K562 (cell line): Measurements from ENCODE around the gene ASF1B. TPM values are rescaled to one million over a fixed set of nuclear protein-coding genes. Genes with fewer than 3 reads are reported as not detected.
A peak's percentile ranks its signal among the peaks of the same experiment; 100 is the strongest.

Source experiments
- ATAC-seq: fragments of 200-7000 bp; cut with Tn5 transposase; 3 replicates; pipeline ENCODE4 v1.9.1; 2020; ENCODE audit warnings: moderate library complexity
- BruUV-seq: library from RNA; stranded (reverse); fragments of 400-500 nt; replicated peaks from 2 replicates; lab custom pipeline; 2021; lab: Mats Ljungman, UMichigan
- CTCF ChIA-PET: fragments of 300-600 bp; formaldehyde crosslinking; extraction: SDS; loops from one replicate; lab custom pipeline; 2021; ENCODE audit warnings: low intra/inter-chr PET ratio; lab: Yijun Ruan, JAX
- POLR2A ChIA-PET: fragments of 300-600, 350-650 bp; sonication (Branson Sonifier 250); formaldehyde crosslinking; extraction: SDS; loops from one replicate; lab custom pipeline; 2021; ENCODE audit warnings: antibody characterized with exemption, inconsistent platforms; lab: Yijun Ruan, JAX
- DNase-seq, 4 experiments: peaks; one replicate each; pipeline versions ENCODE4 v3.0.0 to v3.0.0-alpha.2; 2011 to 2018; ENCODE audit warnings: low spot score in 3 of 4, mixed read lengths in 3 of 4; ENCODE audit errors: extremely low read depth in 1 of 4
- FAIRE-seq: peaks from 2 replicates; lab custom pipeline; 2011; peaks lifted over from hg19 to GRCh38; lab: Jason Lieb, UNC
- H2AFZ ChIP-seq: 2 replicates; pipeline ENCODE4 v1.6.0; 2011; ENCODE audit warnings: low read depth, low read length, control low read depth, inconsistent platforms
- H3K27ac ChIP-seq: fragments of 200-600 bp; 3 replicates; pipeline ENCODE4 v1.8.0; 2011; ENCODE audit warnings: low read depth, mild to moderate bottlenecking, control low read depth, inconsistent platforms, low read length, moderate library complexity, mixed read lengths; ENCODE audit errors: extremely low read depth
- H3K27me3 ChIP-seq, 2 experiments: fragments of 300-600 bp in 1 of 2; 2 replicates in 1 of 2; 3 replicates in 1 of 2; pipeline versions ENCODE4 v1.6.0 to v1.8.0; 2011; ENCODE audit warnings: inconsistent platforms in 2 of 2, low read length in 2 of 2, mild to moderate bottlenecking in 1 of 2, mixed read lengths in 1 of 2, moderate library complexity in 1 of 2; ENCODE audit not compliant: control insufficient read depth in 2 of 2, insufficient read depth in 2 of 2
- H3K36me3 ChIP-seq: fragments of 300-600 bp; 3 replicates; pipeline ENCODE4 v1.8.0; 2011; ENCODE audit warnings: mild to moderate bottlenecking, low read length, inconsistent platforms; ENCODE audit not compliant: control insufficient read depth, insufficient read depth
- H3K4me1 ChIP-seq, 2 experiments: fragments of 200-600 bp in 1 of 2; replicated peaks in 1 of 2; 2 replicates in 1 of 2; 3 replicates in 1 of 2; pipeline versions ENCODE4 v1.5.1 to v1.8.0; 2011; ENCODE audit warnings: inconsistent platforms in 2 of 2, low read length in 2 of 2, mild to moderate bottlenecking in 1 of 2, mixed read lengths in 1 of 2, moderate library complexity in 1 of 2; ENCODE audit not compliant: control insufficient read depth in 2 of 2, insufficient read depth in 2 of 2
- H3K4me2 ChIP-seq: 2 replicates; pipeline ENCODE4 v1.6.1; 2011; ENCODE audit warnings: low read length, control low read depth, inconsistent platforms, mixed read lengths; ENCODE audit not compliant: insufficient read depth
- H3K4me3 ChIP-seq: fragments of 200-600 bp; sonication (generic), shearing (Covaris generic); 2 replicates; pipeline ENCODE4 v1.5.1; 2016; ENCODE audit warnings: control low read depth, inconsistent platforms
- H3K79me2 ChIP-seq: fragments of 200-600 bp; 3 replicates; pipeline ENCODE4 v1.8.0; 2011; ENCODE audit warnings: low read length, inconsistent platforms; ENCODE audit not compliant: control insufficient read depth, insufficient read depth
- H3K9ac ChIP-seq, 2 experiments: 2 replicates each; pipeline versions ENCODE4 v1.6.0 to v1.6.1; 2011; ENCODE audit warnings: low read depth in 2 of 2, low read length in 2 of 2, control low read depth in 1 of 2, inconsistent platforms in 1 of 2, mild to moderate bottlenecking in 1 of 2, mixed read lengths in 1 of 2; ENCODE audit not compliant: insufficient read depth in 1 of 2
- H3K9me1 ChIP-seq: one replicate; pipeline ENCODE4 v1.6.0; 2011; ENCODE audit warnings: inconsistent platforms, mild to moderate bottlenecking, low read length, moderate library complexity; ENCODE audit not compliant: control insufficient read depth, insufficient read depth
- H3K9me3 ChIP-seq: replicated peaks from 2 replicates; pipeline ENCODE4 v1.5.1; 2011; ENCODE audit warnings: low read depth, low read length, inconsistent platforms; ENCODE audit not compliant: control insufficient read depth, insufficient read depth
- H4K20me1 ChIP-seq: replicated peaks from 2 replicates; pipeline ENCODE4 v1.6.1; 2011; ENCODE audit warnings: low read length, inconsistent platforms, mixed read lengths; ENCODE audit not compliant: control insufficient read depth, insufficient read depth
- GABPA ChIP-seq: fragments of 200-800 bp; sonication (Bioruptor generic); conservative IDR thresholded peaks from 2 replicates; pipeline ENCODE4 v1.6.1; 2016; ENCODE audit warnings: low read depth, missing genetic modification characterization, missing compliant biosample characterization
- GATAD2B ChIP-seq: fragments of 450-650 bp; IDR thresholded peaks from 2 replicates; pipeline ENCODE4 v1.6.1; 2017; ENCODE audit warnings: mild to moderate bottlenecking, borderline replicate concordance
- GTF2A2 ChIP-seq: IDR thresholded peaks from 2 replicates; pipeline ENCODE4 v1.6.1; 2016; ENCODE audit warnings: mild to moderate bottlenecking, missing genetic modification characterization, missing compliant biosample characterization
- MED1 ChIP-seq: sonication (generic); formaldehyde crosslinking; IDR thresholded peaks from 2 replicates; pipeline ENCODE4 v1.8.1; 2023; ENCODE audit warnings: missing genetic modification reagents, borderline replicate concordance
- SMAD1 ChIP-seq: fragments of 150-350 bp; IDR thresholded peaks from 2 replicates; pipeline ENCODE4 v1.6.1; 2014; ENCODE audit warnings: low read length, low read depth; ENCODE audit not compliant: partially characterized antibody
- SMAD4 ChIP-seq: fragments of 250-450 bp; sonication (Bioruptor Pico); conservative IDR thresholded peaks from 2 replicates; pipeline ENCODE4 v1.8.0; 2021; ENCODE audit warnings: inconsistent platforms, mild to moderate bottlenecking, moderate library complexity
- SPI1 ChIP-seq: IDR thresholded peaks from 2 replicates; pipeline ENCODE4 v1.6.1; 2011; ENCODE audit warnings: low read depth, low read length, control low read depth, borderline replicate concordance
- ZBTB7A ChIP-seq: IDR thresholded peaks from 2 replicates; pipeline ENCODE4 v1.6.1; 2011; ENCODE audit warnings: low read depth, mild to moderate bottlenecking, low read length, moderate library complexity, borderline replicate concordance; ENCODE audit not compliant: control insufficient read depth
- ZKSCAN8 ChIP-seq: fragments of 200-800 bp; sonication (Bioruptor generic); IDR thresholded peaks from 2 replicates; pipeline ENCODE4 v1.6.1; 2016; ENCODE audit warnings: missing genetic modification characterization, missing compliant biosample characterization
- WGBS: fragments of 100-300 bp; shearing (Covaris generic); methylation state at CpG from one replicate; pipeline ENCODE4 v1.1.6; 2016; ENCODE audit warnings: low coverage, mixed read lengths; ENCODE audit not compliant: insufficient coverage; ENCODE audit errors: missing lambda C conversion rate; 5-methylcytosine and 5-hydroxymethylcytosine counted together
- in situ Hi-C: fragments of 300-500 bp; cut with MboI; formaldehyde crosslinking; loops from 4 replicates; pipeline ENCODE4 v1.15.0; 2018; ENCODE audit warnings: inconsistent platforms, mixed read lengths
- intact Hi-C: fragments of 100-400 bp; cut with micrococcal nuclease; formaldehyde crosslinking; loops from 2 replicates; pipeline ENCODE4 v1.14.2; 2022
- polyA plus RNA-seq, 8 experiments: library from polyadenylated mRNA; depleted of rRNA in 4 of 8; stranded (reverse) in 5 of 8; unstranded in 3 of 8; fragments of >200 nt; fragmentation: Nextera tagmentation in 2 of 8; fragmentation: Illumina TruSeq in 1 of 8; extraction: Ambion mirVana in 2 of 8; extraction: Trizol in 1 of 8; gene quantifications; 2 replicates each; pipeline versions ENCODE4 v1.2.1 to v1.2.3, GENCODE V29; 2011 to 2014; ENCODE audit warnings: inconsistent platforms in 1 of 8, missing spikeins in 1 of 8
- total RNA-seq, 7 experiments: library from RNA; depleted of rRNA in 6 of 7; stranded (reverse); fragments of >200 nt in 6 of 7; fragmentation: Illumina TruSeq in 2 of 7; extraction: Trizol in 2 of 7; gene quantifications; 2 replicates each; pipeline versions ENCODE4 v1.2.1 to v1.2.3, GENCODE V29; 2011 to 2021; ENCODE audit warnings: low replicate concordance in 1 of 7
- TF ChIP-seq, protein P1 (sequence below): IDR thresholded peaks from 2 replicates; pipeline ENCODE4 v1.6.1; 2014; ENCODE audit warnings: antibody characterized with exemption
- TF ChIP-seq, protein P2 (sequence below): fragments of 250-450 bp; sonication (Bioruptor Pico); IDR thresholded peaks from 2 replicates; pipeline ENCODE4 v1.5.0; 2021

ASF1B gene
- total and polyA plus RNA-seq, 9 of the 15 experiments (the other 6 are each of a cell fraction or from before 2014, with no cell fraction given): 6.0 to 69.4 (median 53.3) TPM

DNA sequence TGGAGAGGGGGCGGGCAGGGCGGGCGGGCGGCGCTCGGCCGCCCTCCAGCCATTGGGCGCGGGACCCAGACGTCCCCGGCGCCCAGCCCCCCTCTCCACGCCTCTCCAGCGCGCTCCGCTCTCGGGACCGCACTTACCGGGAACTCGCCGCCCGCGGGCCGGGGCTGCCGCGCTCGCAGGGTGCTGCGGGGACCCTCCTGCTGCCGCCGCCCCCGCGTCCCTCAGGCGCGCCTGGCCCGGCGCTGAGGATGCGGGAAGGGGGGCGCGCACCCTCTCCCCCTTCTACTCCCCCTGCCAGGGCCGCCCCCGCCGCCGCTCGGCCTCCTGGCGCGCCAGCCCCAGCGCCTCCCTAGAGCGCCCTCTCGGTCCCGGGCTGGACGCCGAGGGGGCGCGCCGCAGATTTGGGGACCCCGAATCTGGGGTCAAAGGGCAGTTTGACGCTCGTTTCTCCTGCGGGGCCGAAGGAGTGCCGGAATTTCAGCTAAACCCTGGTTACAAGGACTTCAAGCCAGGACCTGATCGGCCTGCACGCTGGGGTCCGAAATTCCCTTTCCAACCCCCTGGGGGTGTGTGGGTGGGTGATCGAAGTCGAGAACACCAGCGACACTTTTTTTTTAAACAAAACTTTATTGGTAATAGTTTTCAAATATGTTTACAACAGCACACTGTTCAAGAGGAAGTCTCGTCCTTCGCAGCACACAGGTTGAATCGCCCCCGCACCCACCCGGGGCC is 45.1 kb downstream of the ASF1B start:
- Histone ChIP-seq H3K4me2 (peak overlapping the region; percentile 96), H2AFZ (peak overlapping the region; percentile 90), H3K9ac (peak overlapping the region; percentile 87 to 93), H4K20me1 (no peaks in the 10 kb centered on the region), H3K9me1 (no peaks in the 10 kb centered on the region), H3K79me2 (peaks cover 11% of the 10 kb centered on the region), H3K27ac (peak overlapping the region; percentile 97), H3K27me3 (no peaks in the 10 kb centered on the region), H3K36me3 (peaks cover 22% of the 10 kb centered on the region; the same call in 2 of the 3 replicates), H3K9me3 (peaks cover 10% of the 10 kb centered on the region), H3K4me1 (peaks cover 7 to 29% of the 10 kb centered on the region in 2 experiments; a peak in 3 of 5 replicates), H3K4me3 (peak overlapping the region; percentile 94)
- ATAC-seq: peak; percentile 81
- intact Hi-C loops (loop anchor here (2.0 kb wide), 1 partner anchor 46 kb away; the partner anchor contains the start of gene ASF1B), in situ Hi-C loops (no loop called here)
- BruUV-seq: TSS peak; percentile 86
- under 1% methylated on average over 41 of the region's 72 CpGs for WGBS
- FAIRE-seq: peak; percentile 90
- peak; percentile 61 to 92 (median 84) for DNase-seq
- ChIA-PET CTCF (interaction anchor here (0.6 kb wide), 1 partner anchor 76 kb away, joined by 3 read pairs; no protein-coding TSS in a partner anchor), POLR2A (interaction anchor here (0.6 to 1.9 kb wide), 6 partner anchors 9 to 324 kb away, joined by 3 to 6 read pairs (median 4); partner anchors contain the start of gene IL27RA)
- TF ChIP-seq GATAD2B (peak; percentile 88), GABPA (tag) (peak; percentile 60), SMAD1 (no peak), SPI1 (peak; percentile 81), ZBTB7A (peak; percentile 99), GTF2A2 (no peak), SMAD4 (CRISPR knock-in tag) (peak; percentile 84), ZKSCAN8 (CRISPR knock-in tag) (no peak), MED1 (CRISPR knock-in tag) (no peak)
- TF ChIP-seq, protein P1, sequence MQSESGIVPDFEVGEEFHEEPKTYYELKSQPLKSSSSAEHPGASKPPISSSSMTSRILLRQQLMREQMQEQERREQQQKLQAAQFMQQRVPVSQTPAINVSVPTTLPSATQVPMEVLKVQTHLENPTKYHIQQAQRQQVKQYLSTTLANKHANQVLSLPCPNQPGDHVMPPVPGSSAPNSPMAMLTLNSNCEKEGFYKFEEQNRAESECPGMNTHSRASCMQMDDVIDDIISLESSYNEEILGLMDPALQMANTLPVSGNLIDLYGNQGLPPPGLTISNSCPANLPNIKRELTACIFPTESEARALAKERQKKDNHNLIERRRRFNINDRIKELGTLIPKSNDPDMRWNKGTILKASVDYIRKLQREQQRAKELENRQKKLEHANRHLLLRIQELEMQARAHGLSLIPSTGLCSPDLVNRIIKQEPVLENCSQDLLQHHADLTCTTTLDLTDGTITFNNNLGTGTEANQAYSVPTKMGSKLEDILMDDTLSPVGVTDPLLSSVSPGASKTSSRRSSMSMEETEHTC: no peak
- TF ChIP-seq, protein P2, sequence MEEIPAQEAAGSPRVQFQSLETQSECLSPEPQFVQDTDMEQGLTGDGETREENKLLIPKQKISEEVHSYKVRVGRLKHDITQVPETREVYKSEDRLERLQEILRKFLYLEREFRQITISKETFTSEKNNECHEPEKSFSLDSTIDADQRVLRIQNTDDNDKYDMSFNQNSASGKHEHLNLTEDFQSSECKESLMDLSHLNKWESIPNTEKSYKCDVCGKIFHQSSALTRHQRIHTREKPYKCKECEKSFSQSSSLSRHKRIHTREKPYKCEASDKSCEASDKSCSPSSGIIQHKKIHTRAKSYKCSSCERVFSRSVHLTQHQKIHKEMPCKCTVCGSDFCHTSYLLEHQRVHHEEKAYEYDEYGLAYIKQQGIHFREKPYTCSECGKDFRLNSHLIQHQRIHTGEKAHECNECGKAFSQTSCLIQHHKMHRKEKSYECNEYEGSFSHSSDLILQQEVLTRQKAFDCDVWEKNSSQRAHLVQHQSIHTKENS: no peak
